ENCODE results near the gene AAK1.

DNA sequence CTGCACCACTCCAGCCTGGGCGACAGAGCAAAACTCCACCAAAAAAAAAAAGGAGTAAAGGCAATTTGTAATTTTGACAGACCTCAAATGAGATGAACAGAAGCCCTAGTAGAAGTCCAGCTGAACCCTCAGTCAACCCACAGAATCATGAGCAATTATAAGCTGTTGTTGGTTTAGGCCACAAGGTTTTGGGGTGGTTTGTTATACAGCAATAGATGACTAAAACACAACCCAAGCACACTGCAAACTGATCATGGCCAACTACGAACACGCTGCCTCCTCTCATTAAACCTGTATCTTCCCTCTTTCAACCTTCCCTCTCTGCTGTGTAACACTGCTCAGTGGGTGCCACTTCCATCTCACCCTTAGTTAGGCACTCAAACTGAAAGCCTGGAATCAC, 22.1 kb downstream of the AAK1 start:
- TF ChIP-seq, protein P1, sequence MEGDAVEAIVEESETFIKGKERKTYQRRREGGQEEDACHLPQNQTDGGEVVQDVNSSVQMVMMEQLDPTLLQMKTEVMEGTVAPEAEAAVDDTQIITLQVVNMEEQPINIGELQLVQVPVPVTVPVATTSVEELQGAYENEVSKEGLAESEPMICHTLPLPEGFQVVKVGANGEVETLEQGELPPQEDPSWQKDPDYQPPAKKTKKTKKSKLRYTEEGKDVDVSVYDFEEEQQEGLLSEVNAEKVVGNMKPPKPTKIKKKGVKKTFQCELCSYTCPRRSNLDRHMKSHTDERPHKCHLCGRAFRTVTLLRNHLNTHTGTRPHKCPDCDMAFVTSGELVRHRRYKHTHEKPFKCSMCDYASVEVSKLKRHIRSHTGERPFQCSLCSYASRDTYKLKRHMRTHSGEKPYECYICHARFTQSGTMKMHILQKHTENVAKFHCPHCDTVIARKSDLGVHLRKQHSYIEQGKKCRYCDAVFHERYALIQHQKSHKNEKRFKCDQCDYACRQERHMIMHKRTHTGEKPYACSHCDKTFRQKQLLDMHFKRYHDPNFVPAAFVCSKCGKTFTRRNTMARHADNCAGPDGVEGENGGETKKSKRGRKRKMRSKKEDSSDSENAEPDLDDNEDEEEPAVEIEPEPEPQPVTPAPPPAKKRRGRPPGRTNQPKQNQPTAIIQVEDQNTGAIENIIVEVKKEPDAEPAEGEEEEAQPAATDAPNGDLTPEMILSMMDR (IDR thresholded peaks at IDR 0.05) = no peak
- TF ChIP-seq POLR2A (IDR thresholded peaks at IDR 0.05) = no peak
